Gastroesophageal sphincter (tissue), 3 donors: ENCODE results near the gene COL20A1.

ENCODE experiments used
- CTCF ChIP-seq, 4 experiments: fragments of 200-600 bp in 2 of 4; fragments of 450-650 bp in 2 of 4; sonication (generic) in 1 of 4; IDR thresholded peaks; one replicate each; pipeline ENCODE4 v1.5.1; 2017 to 2019; ENCODE audit warnings: antibody characterized with exemption in 4 of 4, mild to moderate bottlenecking in 2 of 4, moderate library complexity in 2 of 4
- POLR2A ChIP-seq, 2 donors: fragments of 450-650 bp; IDR thresholded peaks; one replicate each; pipeline ENCODE4 v1.6.1; 2017; ENCODE audit warnings: antibody characterized with exemption in 2 of 2, mild to moderate bottlenecking in 2 of 2, moderate library complexity in 1 of 2
- POLR2AphosphoS5 ChIP-seq: sonication (generic); formaldehyde crosslinking; IDR thresholded peaks from one replicate; pipeline ENCODE4 v1.6.1; 2017; ENCODE audit warnings: antibody characterized with exemption

DNA sequence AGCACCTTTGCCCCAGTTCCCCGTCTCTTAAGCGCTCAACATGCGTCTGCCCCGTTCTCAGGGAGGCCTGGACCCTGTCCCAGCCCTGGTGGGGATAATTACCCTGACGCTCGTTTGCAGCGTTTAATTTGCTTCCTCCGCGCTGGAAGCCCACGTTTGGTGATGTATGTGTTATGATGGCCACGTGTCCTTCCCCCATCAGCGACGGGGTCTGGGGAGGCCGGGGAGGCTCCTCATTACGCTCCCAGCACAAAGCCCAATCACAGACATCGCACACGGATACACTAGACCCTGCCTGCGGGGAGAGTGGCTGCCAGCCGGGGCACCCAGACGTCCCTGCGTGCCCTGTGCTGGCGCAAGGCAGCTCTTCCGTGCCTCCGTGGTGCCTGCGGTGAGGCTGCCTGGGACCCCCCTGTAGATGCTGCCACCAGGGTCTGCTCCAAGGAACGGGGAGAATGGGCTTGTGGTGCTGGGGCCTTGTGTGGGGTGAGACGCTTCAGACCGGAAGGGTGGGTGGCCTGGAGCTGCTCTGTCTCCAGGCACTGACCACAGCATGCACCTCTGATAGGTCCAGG is 78.4 kb downstream of the COL20A1 start:
- TF ChIP-seq POLR2A (IDR thresholded peaks at IDR 0.05) (no peak), CTCF (IDR thresholded peaks at IDR 0.05) (no peak), POLR2AphosphoS5 (no peak)
